GM18519 (cell line): ENCODE measurements around the gene HECTD4.
"Not testable (repeated sequence)": the region's sequence is repeated elsewhere in the genome, so short reads cannot be mapped to it uniquely, and the experiment has no call there.

ENCODE experiments used
- ATAC-seq: cut with Tn5 transposase; IDR thresholded peaks from one replicate; pipeline ENCODE4 v1.9.1; 2021; ENCODE audit warnings: mild to moderate bottlenecking, moderate library complexity; ENCODE audit not compliant: unreplicated experiment, low FRiP score

The HECTD4 gene

DNA sequence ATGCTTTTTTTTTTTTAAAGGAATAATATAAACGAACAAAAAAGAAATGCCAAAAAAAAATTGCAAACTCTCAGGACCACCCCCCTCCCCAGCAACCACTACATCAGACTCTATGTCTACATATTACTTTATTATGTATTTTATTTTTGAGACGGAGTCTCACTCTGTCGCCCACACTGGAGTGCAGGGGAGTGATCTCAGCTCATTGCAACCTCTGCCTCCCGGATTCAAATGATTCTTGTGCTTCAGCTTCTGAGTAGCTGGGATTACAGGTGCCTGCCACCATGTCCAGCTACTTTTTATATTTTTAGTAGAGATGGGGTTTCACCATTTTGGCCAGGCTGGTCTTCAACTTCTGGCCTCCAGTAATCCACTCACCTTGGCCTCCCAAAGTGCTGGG is 22.9 kb downstream of the HECTD4 start:
- ATAC-seq, result no peak

DNA sequence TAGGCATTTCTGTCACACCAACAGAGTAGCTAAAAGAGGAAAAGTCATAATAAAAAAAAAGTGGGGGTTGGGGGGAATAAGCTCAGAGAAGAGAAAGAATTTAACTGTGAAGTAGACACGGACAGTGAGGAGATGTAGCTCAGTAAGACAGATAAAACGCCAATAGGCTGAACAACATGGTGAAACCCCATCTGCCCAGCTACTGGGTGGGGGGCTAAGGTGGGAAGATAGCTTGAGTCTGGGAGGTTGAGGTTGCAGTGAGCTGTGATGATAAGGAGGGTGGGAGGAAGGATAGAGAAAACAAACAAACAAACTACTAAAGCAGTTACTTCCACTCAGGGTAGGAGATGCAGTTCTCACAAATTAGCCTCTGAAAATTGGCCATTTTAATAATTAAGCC is 25.0 kb downstream of the HECTD4 start:
- ATAC-seq, result no peak

DNA sequence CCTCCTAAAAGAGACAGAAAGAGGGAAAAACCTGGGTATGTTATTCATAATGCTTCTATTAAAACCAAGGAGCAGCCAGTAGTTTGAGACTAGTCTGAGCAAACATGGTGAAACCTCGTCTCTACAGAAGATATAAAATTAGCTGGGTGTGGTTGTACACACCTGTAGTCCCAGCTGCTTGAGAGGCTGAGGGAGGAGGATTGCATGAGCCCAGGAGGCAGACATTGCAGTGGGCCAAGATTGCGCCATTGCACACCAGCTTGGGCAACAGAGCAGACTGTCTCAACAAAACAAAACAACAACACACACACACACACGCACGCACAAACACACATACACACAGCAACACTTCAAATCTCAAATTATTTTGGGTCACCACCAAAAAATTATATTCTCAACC is 27.8 kb downstream of the HECTD4 start:
- ATAC-seq, result no peak

DNA sequence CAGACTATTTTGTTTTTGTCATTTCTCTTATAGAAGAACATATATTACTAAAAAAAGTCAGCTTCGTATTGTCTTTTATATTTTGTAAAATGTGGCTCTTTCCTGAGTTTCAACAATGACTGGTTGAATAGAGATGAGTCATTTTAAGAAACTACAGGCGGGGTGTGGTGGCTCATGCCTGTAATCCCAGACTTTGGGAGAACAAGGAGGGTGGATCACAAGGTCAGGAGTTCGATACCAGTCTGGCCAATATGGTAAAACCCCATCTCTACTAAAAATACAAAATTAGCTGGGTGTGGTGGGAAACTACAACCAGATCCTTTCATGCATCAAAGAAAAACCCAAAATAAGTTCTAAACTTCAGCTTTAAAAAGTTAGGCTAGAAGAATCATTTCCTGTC is 28.8 kb downstream of the HECTD4 start:
- ATAC-seq, result no peak

DNA sequence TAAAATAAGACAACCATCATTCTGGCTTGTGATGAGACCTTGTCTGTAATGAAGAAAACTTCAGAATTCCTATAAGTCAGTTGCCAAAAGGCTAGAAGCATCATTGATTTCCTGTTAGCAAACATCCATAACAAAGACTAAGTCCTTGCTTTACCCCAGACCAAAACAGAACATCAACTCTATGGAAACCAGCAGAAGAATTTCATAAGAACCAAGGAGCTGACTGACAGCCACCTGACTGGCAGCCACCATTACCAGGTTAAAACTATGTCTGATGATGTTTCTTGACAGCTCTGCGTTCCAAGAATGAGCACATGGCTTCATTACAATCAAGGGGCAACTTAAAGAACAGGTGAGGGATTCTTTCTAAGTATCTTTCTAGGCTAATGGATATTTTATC is 29.3 kb downstream of the HECTD4 start:
- ATAC-seq, result no peak

DNA sequence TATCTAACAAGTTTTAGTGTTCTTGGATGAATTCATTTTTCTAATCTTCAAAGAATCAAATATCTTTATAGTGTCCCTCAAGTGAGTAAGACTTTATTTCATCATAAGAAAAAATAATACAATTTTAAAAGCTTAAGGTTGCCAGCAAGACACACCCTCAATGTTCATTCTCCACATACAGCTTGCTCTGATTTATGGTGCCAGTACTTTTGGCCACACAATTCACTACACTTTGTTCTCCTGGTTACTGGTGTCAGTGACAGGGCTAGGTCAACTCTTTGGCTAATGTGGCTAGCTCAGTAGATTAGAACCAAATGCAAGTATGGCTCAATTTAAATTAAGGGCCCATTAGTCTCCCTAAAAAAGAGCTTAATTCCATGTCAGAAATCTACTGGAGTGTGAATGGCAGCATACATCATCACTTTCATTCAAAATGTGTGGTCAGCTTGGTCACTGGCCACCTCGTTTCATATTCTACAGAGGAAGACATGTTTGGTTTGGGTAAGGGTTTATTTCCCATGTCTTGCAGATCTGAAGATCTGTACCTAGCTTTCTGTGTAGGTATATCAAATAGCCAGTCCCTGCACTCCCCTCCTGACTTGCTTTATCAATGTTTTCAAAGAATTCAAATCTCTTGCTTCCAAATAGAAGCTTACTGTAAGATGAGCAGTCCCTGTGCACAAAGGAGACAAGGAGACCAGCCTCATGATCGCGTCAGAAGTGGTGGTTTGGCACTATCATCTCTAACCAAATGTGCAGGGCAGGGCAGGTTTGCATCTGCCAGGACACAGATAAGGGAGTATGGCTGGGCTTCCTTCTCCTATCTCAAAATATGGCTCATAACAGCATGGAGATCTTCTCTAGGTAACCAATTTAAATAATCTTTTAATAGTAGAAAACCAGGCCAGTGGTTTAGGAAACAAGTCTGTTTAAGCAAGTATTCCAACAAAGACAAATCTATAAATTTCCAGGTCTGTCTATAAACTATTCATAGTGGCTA is 31.3 kb downstream of the HECTD4 start:
- ATAC-seq, result no peak

DNA sequence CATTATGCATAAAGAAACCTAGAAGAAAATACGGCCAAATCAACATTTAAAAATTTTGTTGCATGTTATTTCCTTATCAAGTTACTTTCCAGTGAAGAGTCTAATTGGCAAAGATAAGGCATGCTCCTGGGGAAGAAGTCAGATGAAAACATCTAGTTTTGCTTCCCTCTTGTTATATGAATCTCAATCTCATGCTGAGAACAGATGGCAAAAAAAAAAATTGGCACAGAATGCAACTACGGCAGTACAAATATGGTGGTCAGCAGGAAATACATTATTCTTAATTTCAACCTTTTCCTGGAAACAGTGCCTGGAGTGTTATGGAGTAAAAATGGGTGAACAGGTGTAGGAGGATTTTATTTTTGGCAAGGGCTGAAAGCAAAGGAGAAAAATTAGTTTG is 32.8 kb downstream of the HECTD4 start:
- ATAC-seq, result no peak

DNA sequence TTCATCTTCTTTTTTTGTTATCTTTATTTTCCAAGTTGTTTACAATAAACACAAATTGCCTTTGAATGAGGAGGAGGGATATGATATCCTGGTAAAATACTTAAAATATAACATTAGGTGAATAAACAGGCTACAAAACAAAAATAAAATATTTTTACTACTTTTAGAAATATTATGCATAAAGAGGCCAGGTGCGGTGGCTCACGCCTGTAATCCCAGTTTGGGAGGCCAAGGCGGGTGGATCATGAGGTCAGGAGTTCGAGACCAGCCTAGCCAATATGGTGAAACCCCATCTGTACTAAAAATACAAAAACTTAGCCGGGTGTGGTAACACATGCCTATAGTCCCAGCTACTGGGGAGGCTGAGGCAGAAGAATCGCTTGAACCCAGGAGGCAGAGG is 33.3 kb downstream of the HECTD4 start:
- not testable (repeated sequence) for ATAC-seq

DNA sequence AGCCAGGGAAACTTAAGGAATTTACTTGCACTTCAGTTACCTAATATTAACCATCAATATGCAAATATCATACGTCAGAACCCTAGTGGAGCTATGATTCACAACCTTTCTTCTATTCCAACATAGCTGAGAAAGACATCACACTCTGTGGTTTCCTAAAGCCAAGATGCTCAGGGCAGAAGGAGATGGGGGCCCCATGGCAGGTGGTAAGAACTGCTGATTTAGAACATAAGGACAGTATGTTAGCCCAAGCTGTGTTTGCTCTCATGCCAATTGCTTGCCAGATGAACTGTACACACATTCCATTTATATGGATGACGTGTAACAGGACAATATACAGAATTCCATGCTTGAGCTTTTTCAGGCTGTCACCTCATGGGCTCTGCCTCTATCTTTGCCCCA is 34.6 kb downstream of the HECTD4 start:
- ATAC-seq, result no peak

DNA sequence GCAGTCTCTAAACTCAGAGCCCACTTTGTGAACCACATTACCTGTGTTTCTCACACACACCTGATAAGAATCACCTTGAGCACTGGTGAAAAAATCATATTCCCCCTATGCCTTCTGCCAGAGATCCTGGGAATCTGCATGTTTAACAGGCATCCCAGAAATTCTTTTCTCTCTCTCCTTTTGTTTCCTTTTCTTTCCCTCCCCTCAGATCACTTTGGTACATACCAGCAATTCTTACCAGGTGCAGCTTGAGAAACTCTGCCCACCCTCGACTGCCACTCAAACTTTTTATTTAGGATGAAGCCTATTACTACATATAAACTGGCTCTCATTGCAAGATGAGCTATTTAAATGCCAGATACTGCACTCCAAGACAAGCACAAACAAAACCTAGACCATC is 36.0 kb downstream of the HECTD4 start:
- no peak for ATAC-seq

DNA sequence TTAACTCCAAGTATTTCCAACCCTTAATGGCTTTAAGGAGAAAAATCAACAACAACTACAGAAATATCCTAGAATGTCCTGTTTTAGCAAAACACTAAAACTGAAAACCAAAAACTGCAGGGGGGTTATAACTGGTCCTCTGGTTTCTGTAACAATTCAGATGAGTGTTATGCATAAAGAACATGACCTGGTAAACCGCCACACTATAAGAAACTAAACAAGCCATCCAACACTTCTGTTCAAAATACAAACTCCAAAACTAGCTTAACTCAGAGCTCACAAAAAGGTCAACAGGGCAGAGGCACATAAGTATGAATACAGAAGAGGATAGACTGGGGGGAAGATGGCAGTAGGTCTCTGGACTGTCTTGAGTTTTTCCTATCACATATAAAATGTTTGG is 38.0 kb downstream of the HECTD4 start:
- no peak for ATAC-seq

DNA sequence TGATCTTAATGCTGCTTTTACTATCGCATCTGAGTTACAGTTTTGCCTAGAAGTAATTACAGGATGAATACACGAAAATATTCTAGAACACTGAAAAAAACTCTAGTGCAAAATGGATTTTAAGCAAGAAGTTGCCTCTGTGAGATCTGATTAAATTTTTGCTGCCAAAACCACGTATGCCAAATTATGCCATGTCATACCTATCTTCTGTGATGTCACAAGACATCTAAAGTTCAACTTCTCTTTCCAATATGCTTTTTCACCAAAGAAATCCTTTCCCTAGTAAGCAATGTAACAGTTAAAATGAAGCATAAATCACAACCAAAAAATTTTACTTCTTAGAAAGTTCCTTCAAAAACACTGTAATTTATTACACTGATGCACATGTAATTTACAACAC is 39.6 kb downstream of the HECTD4 start:
- ATAC-seq, result no peak

DNA sequence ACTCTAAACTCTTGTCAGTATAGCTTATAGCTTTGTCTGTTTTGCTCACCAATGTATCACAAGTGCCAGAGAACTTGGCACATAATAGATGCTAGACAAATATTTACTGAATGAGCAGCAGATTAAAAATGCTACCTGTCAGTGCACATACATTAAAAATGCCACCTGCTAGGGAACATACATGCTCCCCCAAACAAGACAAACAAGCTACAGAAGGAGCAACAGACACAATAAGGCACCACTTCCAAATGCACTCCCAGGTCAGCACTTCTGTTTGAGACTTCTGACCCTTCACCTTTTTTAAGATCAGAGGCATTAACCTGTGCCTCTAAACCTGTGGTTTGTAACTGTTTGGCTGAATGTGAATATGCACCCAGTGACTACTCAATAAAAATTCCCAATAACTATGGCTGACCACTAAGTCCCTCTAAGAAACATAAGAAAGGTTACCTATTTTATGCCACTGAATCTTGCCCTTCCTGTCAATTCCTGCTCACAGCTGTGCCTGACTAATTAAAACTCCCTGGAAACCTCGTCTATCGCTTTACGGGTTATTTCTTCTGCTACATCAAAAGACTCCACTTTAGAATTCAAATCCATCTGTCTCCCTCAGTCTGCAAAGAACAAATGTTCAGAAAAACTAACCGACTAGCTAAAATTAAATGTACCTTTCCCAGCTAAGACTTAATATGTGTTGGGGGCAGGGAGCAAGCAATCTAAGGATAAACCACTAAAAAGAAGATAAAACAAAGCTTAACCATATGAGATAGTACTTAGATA is 41.0 kb downstream of the HECTD4 start:
- no peak for ATAC-seq

DNA sequence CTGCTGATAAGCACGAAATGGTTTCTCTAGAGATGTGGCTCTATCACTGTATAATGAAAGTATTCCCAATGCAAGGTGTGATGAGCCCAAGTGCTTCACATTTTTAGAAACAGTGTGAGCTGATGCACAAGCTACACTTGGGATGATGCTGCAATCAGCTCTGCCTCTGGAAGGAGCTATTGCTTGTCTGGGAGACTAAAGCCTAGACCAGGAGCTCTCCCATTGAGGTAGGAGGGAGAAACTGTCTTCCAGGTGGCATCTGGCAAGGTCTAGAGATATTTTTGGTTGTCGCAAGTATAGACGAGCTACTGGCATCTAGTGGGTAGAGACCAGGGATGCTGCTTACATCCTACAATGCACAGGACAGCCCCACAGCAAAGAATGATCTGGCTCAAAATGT is 42.0 kb downstream of the HECTD4 start:
- no peak for ATAC-seq

DNA sequence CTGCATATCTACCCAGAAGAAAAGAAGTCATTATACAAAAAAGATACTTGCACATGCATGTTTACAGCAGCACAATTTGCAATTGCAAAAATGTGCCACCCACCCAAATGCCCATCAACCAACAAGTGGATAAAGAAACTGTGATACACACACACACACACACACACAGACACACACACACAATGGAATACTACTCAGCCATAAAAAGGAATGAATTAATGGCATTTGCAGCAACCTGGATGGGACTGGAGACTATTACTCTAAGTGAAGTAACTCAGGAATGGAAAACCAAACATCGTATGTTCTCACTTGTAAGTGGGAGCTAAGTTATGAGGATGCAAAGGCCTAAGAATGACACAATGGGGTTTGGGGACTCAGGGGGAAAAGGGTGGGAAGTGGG is 47.2 kb downstream of the HECTD4 start:
- ATAC-seq, result not testable (repeated sequence)

DNA sequence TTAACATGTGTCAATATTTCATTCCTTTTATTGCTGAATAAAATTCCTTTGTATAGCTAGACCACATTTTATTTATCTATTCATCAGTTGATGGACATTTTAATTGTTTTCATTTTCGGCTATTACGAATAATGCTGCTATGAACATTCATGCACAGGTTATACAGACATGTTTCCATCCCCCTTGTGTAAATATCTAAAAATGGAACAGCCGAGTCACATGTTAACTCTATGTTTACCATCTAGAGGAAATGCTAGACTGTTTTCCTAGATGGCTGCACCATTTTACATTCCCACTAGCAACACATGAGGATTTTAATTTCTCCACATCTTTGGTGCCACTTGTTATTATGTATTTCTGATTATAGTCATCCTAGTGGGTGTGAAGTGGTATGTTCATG is 49.2 kb downstream of the HECTD4 start:
- no peak for ATAC-seq

DNA sequence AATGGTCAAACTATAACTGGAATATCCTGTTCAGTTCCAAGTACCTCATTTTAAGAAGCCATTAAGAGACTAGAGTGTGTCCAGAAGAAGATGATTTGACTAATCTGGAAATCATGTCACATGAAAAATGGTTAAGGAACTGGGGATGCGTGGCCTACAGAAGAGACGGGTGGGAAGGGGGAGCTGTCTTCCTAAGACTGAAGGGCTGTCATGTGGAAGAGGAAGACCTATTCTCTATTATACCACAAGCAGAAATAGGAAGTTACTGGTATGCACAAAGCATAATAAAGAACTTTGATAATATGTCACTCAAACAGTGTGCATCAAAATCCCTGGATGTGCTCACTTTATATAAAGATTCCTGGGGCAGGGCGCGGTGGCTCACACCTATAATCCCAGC is 50.3 kb downstream of the HECTD4 start:
- no peak for ATAC-seq

DNA sequence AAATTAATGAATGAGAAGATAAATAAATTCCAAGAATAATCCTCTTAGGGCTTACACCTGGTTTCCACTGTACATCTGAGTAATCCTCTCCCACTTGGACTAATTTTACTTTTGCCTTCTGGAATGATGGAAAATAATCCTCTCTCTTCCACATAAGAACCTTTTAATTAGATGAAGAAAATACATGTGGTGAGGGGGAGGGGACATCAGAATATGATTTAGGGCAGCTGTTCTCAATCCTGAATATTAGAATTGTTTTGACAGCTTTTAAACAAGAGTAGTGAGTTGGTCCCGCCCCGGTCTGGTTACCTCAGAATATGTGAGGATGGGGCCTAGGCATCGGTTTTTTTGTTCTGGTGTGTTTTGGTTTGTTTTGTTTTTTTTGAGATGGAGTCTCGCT is 51.5 kb downstream of the HECTD4 start:
- no peak for ATAC-seq

DNA sequence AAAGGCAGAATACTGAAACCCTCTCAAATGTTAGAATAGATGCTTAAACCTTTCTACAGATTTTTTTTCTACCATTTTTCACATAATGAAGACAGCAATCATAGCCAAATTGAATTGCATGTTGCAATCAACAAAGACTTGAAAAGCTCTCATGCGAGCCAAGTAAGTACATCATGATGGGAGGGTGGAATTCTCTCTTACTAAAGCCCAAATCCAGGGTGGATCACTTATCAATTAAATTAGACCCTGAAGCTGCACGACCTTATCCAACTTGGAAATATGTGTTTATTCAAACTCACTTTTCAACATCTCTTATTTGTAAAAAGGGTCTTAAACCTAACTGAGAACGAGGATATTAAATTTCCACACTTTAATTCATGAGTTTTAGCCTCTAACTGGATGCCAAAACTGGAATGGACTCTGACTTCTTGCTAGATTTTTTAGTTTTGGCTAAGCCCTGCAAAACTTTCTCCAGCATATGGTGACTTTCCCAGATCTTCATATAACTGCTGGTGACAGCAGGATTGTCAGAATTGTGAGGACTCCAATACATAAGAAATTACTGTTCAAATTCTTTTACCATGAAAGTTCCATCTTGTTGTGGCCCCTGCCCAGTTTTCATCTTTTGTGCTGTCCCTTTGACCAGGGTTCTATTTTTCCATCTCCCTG is 53.6 kb downstream of the HECTD4 start:
- no peak for ATAC-seq

DNA sequence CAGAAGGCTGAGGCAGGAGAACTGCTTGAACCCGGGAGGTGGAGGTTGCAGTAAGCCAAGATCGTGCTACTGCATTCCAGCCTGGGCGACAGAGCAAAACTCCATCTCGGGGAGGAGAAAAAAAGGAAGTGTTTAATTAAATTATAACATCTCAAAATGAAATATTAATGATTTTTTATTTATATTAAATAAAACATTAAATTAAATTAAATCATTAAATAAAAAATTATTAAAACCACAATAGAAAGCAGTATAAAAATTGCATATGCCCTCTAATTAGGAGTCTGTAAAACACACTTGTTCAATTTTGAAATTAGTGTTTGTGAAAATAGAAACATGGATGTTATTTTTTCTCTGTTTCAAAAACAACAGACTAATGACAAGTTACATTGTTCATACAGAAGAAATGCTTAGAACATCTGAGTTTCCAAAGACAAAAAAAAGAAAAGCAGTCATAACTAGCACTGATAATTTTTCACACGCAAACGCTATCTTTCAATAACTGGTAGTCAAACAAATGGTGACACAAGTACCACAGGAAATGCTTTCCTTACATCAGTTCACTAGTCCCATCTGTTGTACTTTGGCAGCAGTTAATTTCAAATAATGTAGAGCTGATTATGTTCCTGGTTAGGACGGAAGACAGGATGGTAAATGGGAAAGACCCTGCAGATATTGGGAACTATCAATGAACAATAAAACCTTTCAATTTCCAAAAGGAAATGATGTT is 54.9 kb downstream of the HECTD4 start:
- no peak for ATAC-seq
